Suprapubic skin (tissue), 4 donors: ENCODE measurements around the gene MYH7. TPM values are rescaled to one million over a fixed set of nuclear protein-coding genes. Genes with fewer than 3 reads are reported as not detected.

Source experiments
- DNase-seq, 2 donors: peaks; one replicate each; pipeline ENCODE4 v3.0.0-alpha.2; 2019; ENCODE audit warnings: low spot score in 2 of 2
- H3K27ac ChIP-seq: fragments of 200-600 bp; sonication (generic); one replicate; pipeline ENCODE4 v1.5.1; 2019
- H3K27me3 ChIP-seq: fragments of 200-600 bp; sonication (generic); one replicate; pipeline ENCODE4 v1.5.1; 2019
- H3K36me3 ChIP-seq: fragments of 200-600 bp; sonication (generic); one replicate; pipeline ENCODE4 v1.5.1; 2019
- H3K4me1 ChIP-seq: fragments of 200-600 bp; sonication (generic); one replicate; pipeline ENCODE4 v1.5.1; 2019
- H3K4me3 ChIP-seq: fragments of 200-600 bp; sonication (generic); one replicate; pipeline ENCODE4 v1.5.1; 2019; ENCODE audit warnings: mild to moderate bottlenecking
- H3K9me3 ChIP-seq: fragments of 200-600 bp; sonication (generic); one replicate; pipeline ENCODE4 v1.5.1; 2019
- EP300 ChIP-seq: sonication (generic); formaldehyde crosslinking; IDR thresholded peaks from one replicate; pipeline ENCODE4 v1.6.1; 2017; ENCODE audit warnings: antibody characterized with exemption
- POLR2A ChIP-seq, 2 donors: fragments of 450-650 bp; IDR thresholded peaks; one replicate each; pipeline ENCODE4 v1.6.1; 2017; ENCODE audit warnings: antibody characterized with exemption in 2 of 2, mild to moderate bottlenecking in 2 of 2, moderate library complexity in 2 of 2
- POLR2AphosphoS5 ChIP-seq, 3 donors: sonication (generic); formaldehyde crosslinking; IDR thresholded peaks; one replicate each; pipeline ENCODE4 v1.6.1; 2017; ENCODE audit warnings: antibody characterized with exemption in 3 of 3
- WGBS: methylation state at CpG from one replicate; pipeline ENCODE4 v1.1.5; 2018; 5-methylcytosine and 5-hydroxymethylcytosine counted together
- total RNA-seq, 4 donors: library from RNA; depleted of rRNA; stranded (reverse); fragments of >200 nt; gene quantifications; one replicate each; pipeline ENCODE4 v1.1.0, GENCODE V29; 2016
- TF ChIP-seq, protein P1 (sequence below), 2 donors: fragments of 200-600 bp in 1 of 2; fragments of 450-650 bp in 1 of 2; sonication (generic) in 1 of 2; IDR thresholded peaks; one replicate each; pipeline ENCODE4 v1.5.1; 2016 to 2019; ENCODE audit warnings: antibody characterized with exemption in 2 of 2, mild to moderate bottlenecking in 1 of 2, moderate library complexity in 1 of 2

The MYH7 gene
- total RNA-seq, 4 donors from 2014 or later: not detected

GRCh38 chr14:23407516-23408306, 27.7 kb downstream of the MYH7 start, which contains the start of gene MYH6:
TSS of gene MYH6 (minus strand) at chr14:23408273. CDS start at chr14:23407223, 1,050 bp downstream.
- no peaks in the 10 kb centered on the region for H3K36me3 ChIP-seq
- 80% methylated on average over 15 of the region's 15 CpGs for WGBS
- no peak for DNase-seq
- peaks cover 53% of the 10 kb centered on the region for H3K27me3 ChIP-seq
- TF ChIP-seq, protein P1, sequence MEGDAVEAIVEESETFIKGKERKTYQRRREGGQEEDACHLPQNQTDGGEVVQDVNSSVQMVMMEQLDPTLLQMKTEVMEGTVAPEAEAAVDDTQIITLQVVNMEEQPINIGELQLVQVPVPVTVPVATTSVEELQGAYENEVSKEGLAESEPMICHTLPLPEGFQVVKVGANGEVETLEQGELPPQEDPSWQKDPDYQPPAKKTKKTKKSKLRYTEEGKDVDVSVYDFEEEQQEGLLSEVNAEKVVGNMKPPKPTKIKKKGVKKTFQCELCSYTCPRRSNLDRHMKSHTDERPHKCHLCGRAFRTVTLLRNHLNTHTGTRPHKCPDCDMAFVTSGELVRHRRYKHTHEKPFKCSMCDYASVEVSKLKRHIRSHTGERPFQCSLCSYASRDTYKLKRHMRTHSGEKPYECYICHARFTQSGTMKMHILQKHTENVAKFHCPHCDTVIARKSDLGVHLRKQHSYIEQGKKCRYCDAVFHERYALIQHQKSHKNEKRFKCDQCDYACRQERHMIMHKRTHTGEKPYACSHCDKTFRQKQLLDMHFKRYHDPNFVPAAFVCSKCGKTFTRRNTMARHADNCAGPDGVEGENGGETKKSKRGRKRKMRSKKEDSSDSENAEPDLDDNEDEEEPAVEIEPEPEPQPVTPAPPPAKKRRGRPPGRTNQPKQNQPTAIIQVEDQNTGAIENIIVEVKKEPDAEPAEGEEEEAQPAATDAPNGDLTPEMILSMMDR (IDR thresholded peaks at IDR 0.05): no peak
- TF ChIP-seq EP300: no peak
- no peak for TF ChIP-seq POLR2A (IDR thresholded peaks at IDR 0.05)
- TF ChIP-seq POLR2AphosphoS5 (IDR thresholded peaks at IDR 0.05): no peak
- no peak within 1 kb of the TSS for H3K27ac ChIP-seq
- no peaks in the 10 kb centered on the region for H3K9me3 ChIP-seq
- no peak within 1 kb of the TSS for H3K4me3 ChIP-seq
- no peaks in the 10 kb centered on the region for H3K4me1 ChIP-seq

GRCh38 chr14:23406725-23407355, 28.6 kb downstream of the MYH7 start:
- 87% methylated on average over 12 of the region's 15 CpGs for WGBS
- no peaks in the 10 kb centered on the region for H3K36me3 ChIP-seq

GRCh38 chr14:23406244-23406643, 29.2 kb downstream of the MYH7 start:
- Histone ChIP-seq H3K36me3 (no peaks in the 10 kb centered on the region), H3K4me3 (no peak overlapping the region), H3K27ac (no peak overlapping the region), H3K9me3 (no peaks in the 10 kb centered on the region), H3K4me1 (no peaks in the 10 kb centered on the region), H3K27me3 (peaks cover 57% of the 10 kb centered on the region)
- DNase-seq: no peak
- WGBS: 17% methylated on average over 4 of the region's 4 CpGs
- TF ChIP-seq, protein P1 (IDR thresholded peaks at IDR 0.05): no peak
- no peak for TF ChIP-seq EP300
- no peak for TF ChIP-seq POLR2AphosphoS5 (IDR thresholded peaks at IDR 0.05)

More at GRCh38 chr14:23406725-23407355, 28.6 kb downstream of the MYH7 start:
- Histone ChIP-seq H3K27me3 (peaks cover 56% of the 10 kb centered on the region), H3K4me1 (no peaks in the 10 kb centered on the region), H3K9me3 (no peaks in the 10 kb centered on the region), H3K27ac (no peak overlapping the region), H3K4me3 (no peak overlapping the region)
- TF ChIP-seq, protein P1 (IDR thresholded peaks at IDR 0.05): no peak
- TF ChIP-seq POLR2A (IDR thresholded peaks at IDR 0.05): no peak
- no peak for TF ChIP-seq POLR2AphosphoS5 (IDR thresholded peaks at IDR 0.05)
- TF ChIP-seq EP300: no peak
- no peak for DNase-seq

- Histone ChIP-seq H3K4me1 (no peaks in the 10 kb centered on the region), H3K36me3 (no peaks in the 10 kb centered on the region), H3K27me3 (peaks cover 53% of the 10 kb centered on the region), H3K27ac (no peak overlapping the region), H3K4me3 (no peak overlapping the region), H3K9me3 (no peaks in the 10 kb centered on the region)
- no peak for TF ChIP-seq EP300
- TF ChIP-seq POLR2AphosphoS5 (IDR thresholded peaks at IDR 0.05): no peak
- no peak for TF ChIP-seq POLR2A (IDR thresholded peaks at IDR 0.05)
- TF ChIP-seq, protein P1 (IDR thresholded peaks at IDR 0.05): no peak
- DNase-seq: no peak
- 93% methylated on average over 11 of the region's 13 CpGs for WGBS
Measured at GRCh38 chr14:23405516-23406025, 29.9 kb downstream of the MYH7 start.

DNA sequence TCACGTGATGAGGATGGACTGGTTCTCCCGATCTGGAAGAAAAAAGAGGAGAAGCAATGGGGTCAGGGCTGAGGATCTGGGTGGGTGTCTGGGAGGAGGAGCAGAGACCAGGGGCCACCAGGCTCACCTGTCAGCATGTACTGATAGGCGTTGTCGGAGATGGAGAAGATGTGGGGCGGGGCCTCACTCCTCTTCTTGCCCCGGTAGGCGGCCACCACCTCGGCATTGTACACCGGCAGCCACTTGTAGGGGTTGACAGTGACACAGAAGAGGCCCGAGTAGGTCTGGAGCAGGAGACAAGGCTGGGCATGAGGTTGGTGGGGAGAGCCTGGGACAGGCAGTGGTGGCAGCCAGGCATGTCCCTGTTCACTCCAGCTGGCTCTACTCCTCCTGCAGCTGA, 30.4 kb downstream of the MYH7 start:
- no peaks in the 10 kb centered on the region for H3K9me3 ChIP-seq
- no peak overlapping the region for H3K4me3 ChIP-seq
- peaks cover 51% of the 10 kb centered on the region for H3K27me3 ChIP-seq
- no peak overlapping the region for H3K27ac ChIP-seq
- DNase-seq: no peak
- H3K36me3 ChIP-seq: no peaks in the 10 kb centered on the region
- TF ChIP-seq POLR2AphosphoS5 (IDR thresholded peaks at IDR 0.05) (no peak), POLR2A (IDR thresholded peaks at IDR 0.05) (no peak), EP300 (no peak)
- TF ChIP-seq, protein P1 (IDR thresholded peaks at IDR 0.05): no peak
- WGBS: 81% methylated on average over 10 of the region's 10 CpGs
- no peaks in the 10 kb centered on the region for H3K4me1 ChIP-seq
